ENCODE data around the gene PLCL2.
"Not testable (repeated sequence)": the region's sequence is repeated elsewhere in the genome, so short reads cannot be mapped to it uniquely, and the experiment has no call there.

PLCL2 gene

GRCh38 chr3:16978921-16979271 lies 94.1 kb downstream of the PLCL2 start:
- no peaks in the 10 kb centered on the region for H3K27me3 Mint-ChIP-seq
- no peak overlapping the region for H3K4me3 Mint-ChIP-seq
- no peak overlapping the region for H3K27ac Mint-ChIP-seq
- H3K36me3 Mint-ChIP-seq (ENCODE audit: low read depth), result peaks cover 2% of the 10 kb centered on the region
- no peak for DNase-seq
- no peaks in the 10 kb centered on the region for H3K9me3 Mint-ChIP-seq
- peaks cover 58% of the 10 kb centered on the region for H3K4me1 Mint-ChIP-seq (ENCODE audit: low read depth)

- H3K4me1 Mint-ChIP-seq (ENCODE audit: low read depth), result peaks cover 54% of the 10 kb centered on the region
- not testable (repeated sequence) for H3K4me3 Mint-ChIP-seq; H3K27me3 Mint-ChIP-seq; H3K36me3 Mint-ChIP-seq (ENCODE audit: low read depth); H3K27ac Mint-ChIP-seq; H3K9me3 Mint-ChIP-seq; DNase-seq
Observed at GRCh38 chr3:16979769-16980515, 95.2 kb downstream of the PLCL2 start.

- H3K27ac Mint-ChIP-seq; DNase-seq; H3K36me3 Mint-ChIP-seq (ENCODE audit: low read depth); H3K27me3 Mint-ChIP-seq; H3K9me3 Mint-ChIP-seq; H3K4me3 Mint-ChIP-seq: not testable (repeated sequence)
- H3K4me1 Mint-ChIP-seq (ENCODE audit: low read depth), result peaks cover 54% of the 10 kb centered on the region
Observed at GRCh38 chr3:16980526-16980925, 95.8 kb downstream of the PLCL2 start.

GRCh38 chr3:16982460-16982859 lies 97.7 kb downstream of the PLCL2 start:
- H3K4me3 Mint-ChIP-seq, result no peak overlapping the region
- DNase-seq, result no peak
- H3K27ac Mint-ChIP-seq, result no peak overlapping the region
- no peaks in the 10 kb centered on the region for H3K9me3 Mint-ChIP-seq
- peaks cover 2% of the 10 kb centered on the region for H3K36me3 Mint-ChIP-seq (ENCODE audit: low read depth)
- H3K4me1 Mint-ChIP-seq (ENCODE audit: low read depth), result peaks cover 55% of the 10 kb centered on the region
- H3K27me3 Mint-ChIP-seq, result no peaks in the 10 kb centered on the region

- Mint-ChIP-seq H3K36me3 (ENCODE audit: low read depth) (peaks cover 2% of the 10 kb centered on the region), H3K4me3 (no peak overlapping the region), H3K27ac (no peak overlapping the region), H3K27me3 (no peaks in the 10 kb centered on the region), H3K9me3 (no peaks in the 10 kb centered on the region), H3K4me1 (ENCODE audit: low read depth) (peaks cover 67% of the 10 kb centered on the region)
- no peak for DNase-seq
Observed at GRCh38 chr3:16985608-16986007, 100.9 kb downstream of the PLCL2 start.

- H3K27ac Mint-ChIP-seq, result no peak overlapping the region
- no peaks in the 10 kb centered on the region for H3K27me3 Mint-ChIP-seq
- DNase-seq, result no peak
- no peaks in the 10 kb centered on the region for H3K9me3 Mint-ChIP-seq
- H3K36me3 Mint-ChIP-seq (ENCODE audit: low read depth), result no peaks in the 10 kb centered on the region
- peaks cover 63% of the 10 kb centered on the region for H3K4me1 Mint-ChIP-seq (ENCODE audit: low read depth)
- no peak overlapping the region for H3K4me3 Mint-ChIP-seq
Observed at GRCh38 chr3:16987141-16987540, 102.4 kb downstream of the PLCL2 start.

- H3K9me3 Mint-ChIP-seq, result no peaks in the 10 kb centered on the region
- no peak for DNase-seq
- no peak overlapping the region for H3K4me3 Mint-ChIP-seq
- no peaks in the 10 kb centered on the region for H3K27me3 Mint-ChIP-seq
- H3K27ac Mint-ChIP-seq, result no peak overlapping the region
- H3K4me1 Mint-ChIP-seq (ENCODE audit: low read depth), result peaks cover 78% of the 10 kb centered on the region
- H3K36me3 Mint-ChIP-seq (ENCODE audit: low read depth), result no peaks in the 10 kb centered on the region
Observed at GRCh38 chr3:16990163-16990562, 105.4 kb downstream of the PLCL2 start.

GRCh38 chr3:16992198-16992597 lies 107.4 kb downstream of the PLCL2 start:
- Mint-ChIP-seq H3K9me3 (no peaks in the 10 kb centered on the region), H3K4me1 (ENCODE audit: low read depth) (peaks cover 79% of the 10 kb centered on the region), H3K4me3 (no peak overlapping the region), H3K27ac (no peak overlapping the region), H3K36me3 (ENCODE audit: low read depth) (no peaks in the 10 kb centered on the region), H3K27me3 (no peaks in the 10 kb centered on the region)
- no peak for DNase-seq

- Mint-ChIP-seq H3K4me1 (ENCODE audit: low read depth) (peaks cover 78% of the 10 kb centered on the region), H3K4me3 (no peak overlapping the region), H3K9me3 (no peaks in the 10 kb centered on the region), H3K27ac (no peak overlapping the region), H3K27me3 (no peaks in the 10 kb centered on the region), H3K36me3 (ENCODE audit: low read depth) (no peaks in the 10 kb centered on the region)
- no peak for DNase-seq
Observed at GRCh38 chr3:16993227-16993626, 108.5 kb downstream of the PLCL2 start.

- H3K27me3 Mint-ChIP-seq, result no peaks in the 10 kb centered on the region
- no peak overlapping the region for H3K27ac Mint-ChIP-seq
- H3K9me3 Mint-ChIP-seq, result no peaks in the 10 kb centered on the region
- no peak for DNase-seq
- peaks cover 76% of the 10 kb centered on the region for H3K4me1 Mint-ChIP-seq (ENCODE audit: low read depth)
- H3K4me3 Mint-ChIP-seq, result no peak overlapping the region
- H3K36me3 Mint-ChIP-seq (ENCODE audit: low read depth), result no peaks in the 10 kb centered on the region
Observed at GRCh38 chr3:16994854-16995525, 110.2 kb downstream of the PLCL2 start.

- Mint-ChIP-seq H3K4me3 (no peak overlapping the region), H3K4me1 (ENCODE audit: low read depth) (peaks cover 78% of the 10 kb centered on the region), H3K27me3 (no peaks in the 10 kb centered on the region), H3K9me3 (peaks cover 3% of the 10 kb centered on the region), H3K27ac (no peak overlapping the region), H3K36me3 (ENCODE audit: low read depth) (no peaks in the 10 kb centered on the region)
- no peak for DNase-seq
Observed at GRCh38 chr3:16995601-16996000, 110.8 kb downstream of the PLCL2 start.

- Mint-ChIP-seq H3K4me1 (ENCODE audit: low read depth) (peaks cover 72% of the 10 kb centered on the region), H3K27me3 (no peaks in the 10 kb centered on the region), H3K4me3 (no peak overlapping the region), H3K27ac (no peak overlapping the region), H3K36me3 (ENCODE audit: low read depth) (peaks cover 9% of the 10 kb centered on the region), H3K9me3 (peaks cover 11% of the 10 kb centered on the region)
- DNase-seq, result no peak
Observed at GRCh38 chr3:16998236-16998923, 113.6 kb downstream of the PLCL2 start.

- H3K4me3 Mint-ChIP-seq, result no peak overlapping the region
- H3K36me3 Mint-ChIP-seq (ENCODE audit: low read depth), result peaks cover 9% of the 10 kb centered on the region
- H3K27me3 Mint-ChIP-seq, result no peaks in the 10 kb centered on the region
- peaks cover 11% of the 10 kb centered on the region for H3K9me3 Mint-ChIP-seq
- no peak for DNase-seq
- H3K27ac Mint-ChIP-seq, result no peak overlapping the region
- peaks cover 74% of the 10 kb centered on the region for H3K4me1 Mint-ChIP-seq (ENCODE audit: low read depth)
Observed at GRCh38 chr3:16999161-16999560, 114.4 kb downstream of the PLCL2 start.

- no peak overlapping the region for H3K4me3 Mint-ChIP-seq
- H3K9me3 Mint-ChIP-seq, result peaks cover 11% of the 10 kb centered on the region
- DNase-seq, result no peak
- H3K27ac Mint-ChIP-seq, result no peak overlapping the region
- peaks cover 9% of the 10 kb centered on the region for H3K36me3 Mint-ChIP-seq (ENCODE audit: low read depth)
- H3K4me1 Mint-ChIP-seq (ENCODE audit: low read depth), result peaks cover 74% of the 10 kb centered on the region
- H3K27me3 Mint-ChIP-seq, result no peaks in the 10 kb centered on the region
Observed at GRCh38 chr3:16999871-17000270, 115.1 kb downstream of the PLCL2 start.

- H3K4me1 Mint-ChIP-seq (ENCODE audit: low read depth), result peaks cover 74% of the 10 kb centered on the region
- no peak overlapping the region for H3K27ac Mint-ChIP-seq
- H3K27me3 Mint-ChIP-seq, result no peaks in the 10 kb centered on the region
- H3K4me3 Mint-ChIP-seq, result no peak overlapping the region
- peaks cover 11% of the 10 kb centered on the region for H3K9me3 Mint-ChIP-seq
- peaks cover 9% of the 10 kb centered on the region for H3K36me3 Mint-ChIP-seq (ENCODE audit: low read depth)
- DNase-seq, result no peak
Observed at GRCh38 chr3:17003457-17003856, 118.7 kb downstream of the PLCL2 start.

Data from activated T-cell treated with anti-CD3 and anti-CD28 coated beads, Interleukin-2, amount 50 U/mL, for 24 hours (primary cell).